GM19043 (cell line): Measurements from ENCODE around the gene ASXL1.
"Not testable (repeated sequence)": the region's sequence is repeated elsewhere in the genome, so short reads cannot be mapped to it uniquely, and the experiment has no call there.

Experiments
- ATAC-seq: cut with Tn5 transposase; IDR thresholded peaks from one replicate; pipeline ENCODE4 v1.9.1; 2021; ENCODE audit warnings: low read depth; ENCODE audit not compliant: unreplicated experiment

Gene ASXL1

GRCh38 chr20:32359633-32360332 is 1.7 kb downstream of the ASXL1 start:
- ATAC-seq, result no peak

GRCh38 chr20:32360333-32360634 is 2.2 kb downstream of the ASXL1 start:
- no peak for ATAC-seq

DNA sequence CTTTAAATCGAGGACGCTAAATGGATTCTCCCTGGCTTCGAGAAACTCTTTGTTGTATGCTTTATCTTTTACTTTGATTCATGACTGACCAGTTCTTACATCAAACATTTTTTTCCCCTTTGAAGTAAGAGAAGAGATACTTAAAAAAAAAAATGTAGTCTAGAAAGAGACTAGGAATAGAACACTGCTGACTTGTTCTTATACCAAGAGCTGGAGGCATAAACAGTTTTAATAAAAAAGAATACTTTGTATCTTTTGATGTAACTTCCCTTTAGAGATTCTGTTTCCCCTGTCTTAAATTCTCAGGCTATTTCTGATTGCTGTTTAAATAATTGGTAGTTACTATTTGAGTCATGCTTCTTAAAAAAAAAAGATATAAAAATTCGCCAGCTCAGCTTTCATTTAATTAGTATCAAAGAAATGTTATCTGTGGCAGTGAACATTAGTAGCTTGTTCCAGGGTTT is 4.8 kb downstream of the ASXL1 start:
- no peak for ATAC-seq

- no peak for ATAC-seq
These were observed 5.4 kb downstream of the ASXL1 start for GRCh38 chr20:32363492-32363891.

- ATAC-seq, result no peak
These were observed 6.5 kb downstream of the ASXL1 start for GRCh38 chr20:32364554-32365208.

DNA sequence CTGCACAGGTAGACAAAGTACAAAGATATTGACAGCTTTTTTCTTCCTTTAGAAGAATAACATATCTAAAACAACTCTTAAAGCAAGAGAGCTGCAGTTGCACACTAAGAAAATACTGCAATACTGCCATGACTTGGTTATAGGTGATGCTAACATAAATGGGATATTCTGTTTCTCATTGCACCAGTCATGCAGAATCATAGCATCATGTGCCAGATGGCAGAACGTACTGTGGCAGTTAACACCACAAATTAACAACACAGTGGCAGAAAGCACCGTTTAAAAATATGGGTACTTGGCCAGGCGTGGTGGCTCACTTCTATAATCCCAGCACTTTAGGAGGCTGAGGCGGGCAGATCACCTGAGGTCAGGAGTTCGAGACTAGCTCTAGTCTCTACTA is 7.4 kb downstream of the ASXL1 start:
- ATAC-seq, result no peak

GRCh38 chr20:32366380-32366779 is 8.2 kb downstream of the ASXL1 start:
- no peak for ATAC-seq

GRCh38 chr20:32368323-32368722 is 10.2 kb downstream of the ASXL1 start:
- ATAC-seq, result no peak

DNA sequence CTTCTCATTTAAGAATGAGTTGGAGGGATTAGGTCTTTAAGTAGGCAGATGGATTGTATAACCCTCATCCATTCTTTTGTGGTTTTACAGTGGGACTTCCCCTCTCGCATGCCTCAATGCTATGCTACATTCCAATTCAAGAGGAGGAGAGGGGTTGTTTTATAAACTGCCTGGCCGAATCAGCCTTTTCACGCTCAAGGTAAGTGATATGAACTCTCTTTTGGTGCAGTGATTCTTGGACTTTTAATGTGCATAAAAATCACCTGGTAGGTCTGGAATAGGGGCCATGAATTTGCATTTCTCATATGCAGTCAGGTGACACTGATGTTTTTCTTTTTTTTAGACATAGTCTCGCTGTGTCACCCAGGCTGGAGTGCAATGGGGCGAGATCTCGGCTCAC is 10.8 kb downstream of the ASXL1 start:
- ATAC-seq, result no peak

DNA sequence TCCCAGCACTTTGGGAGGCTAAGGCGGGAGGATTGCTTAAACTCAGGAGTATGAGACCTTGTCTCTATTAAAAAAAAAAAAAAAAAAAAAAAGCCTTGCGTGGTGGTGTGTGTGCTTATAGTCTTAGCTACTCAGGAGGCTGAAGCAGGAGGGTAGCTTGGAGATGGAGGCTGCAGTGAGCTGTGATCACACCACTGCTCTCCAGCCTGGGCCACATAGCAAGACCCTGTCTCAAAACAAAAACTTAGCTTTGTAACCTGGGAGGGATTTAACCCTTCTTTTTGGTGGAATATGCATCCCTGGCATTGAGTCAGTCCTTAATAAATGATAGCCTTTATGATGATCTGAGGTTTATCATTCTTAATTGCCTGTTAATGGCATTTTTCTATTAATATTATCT is 12.8 kb downstream of the ASXL1 start:
- no peak for ATAC-seq

DNA sequence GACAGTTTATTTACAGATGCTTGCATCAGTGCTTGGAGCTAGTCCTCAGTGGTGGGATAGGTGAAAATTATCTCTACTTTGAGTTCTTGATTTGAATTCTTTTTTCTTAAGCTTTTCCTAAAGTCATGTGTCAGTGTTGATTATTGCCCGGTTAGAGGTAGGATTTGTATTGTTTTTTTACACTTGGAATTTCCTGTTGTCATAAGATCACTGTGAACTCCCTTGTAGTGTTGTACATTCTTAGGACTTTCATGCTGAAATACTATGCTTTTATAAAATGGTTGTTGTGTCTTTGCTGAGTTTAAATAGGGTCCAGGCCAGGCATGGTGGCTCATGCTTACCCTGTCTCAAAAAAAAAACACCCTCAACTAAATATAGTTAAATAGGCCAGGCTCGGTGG is 20.3 kb downstream of the ASXL1 start:
- ATAC-seq, result no peak

DNA sequence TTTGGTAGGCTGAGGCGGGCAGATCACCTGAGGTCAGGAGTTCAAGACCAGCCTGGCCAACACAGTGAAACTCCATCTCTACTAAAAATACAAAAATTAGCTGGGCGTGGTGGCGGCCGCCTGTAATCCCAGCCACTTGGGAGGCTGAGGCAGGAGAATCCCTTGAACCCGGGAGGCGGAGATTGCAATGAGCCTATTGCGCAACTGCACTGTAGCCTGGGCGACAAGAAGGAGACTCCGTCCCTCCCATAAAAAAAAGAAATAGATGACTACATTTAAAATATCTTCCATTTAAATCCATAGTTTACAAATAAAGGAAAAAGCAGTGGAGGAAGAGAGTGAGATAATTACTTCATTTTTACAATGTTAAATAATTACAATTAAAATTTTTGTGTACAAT is 21.9 kb downstream of the ASXL1 start:
- not testable (repeated sequence) for ATAC-seq

- ATAC-seq, result no peak
These were observed 22.6 kb downstream of the ASXL1 start for GRCh38 chr20:32380745-32381144.

- no peak for ATAC-seq
These were observed 24.2 kb downstream of the ASXL1 start for GRCh38 chr20:32382102-32382950.

DNA sequence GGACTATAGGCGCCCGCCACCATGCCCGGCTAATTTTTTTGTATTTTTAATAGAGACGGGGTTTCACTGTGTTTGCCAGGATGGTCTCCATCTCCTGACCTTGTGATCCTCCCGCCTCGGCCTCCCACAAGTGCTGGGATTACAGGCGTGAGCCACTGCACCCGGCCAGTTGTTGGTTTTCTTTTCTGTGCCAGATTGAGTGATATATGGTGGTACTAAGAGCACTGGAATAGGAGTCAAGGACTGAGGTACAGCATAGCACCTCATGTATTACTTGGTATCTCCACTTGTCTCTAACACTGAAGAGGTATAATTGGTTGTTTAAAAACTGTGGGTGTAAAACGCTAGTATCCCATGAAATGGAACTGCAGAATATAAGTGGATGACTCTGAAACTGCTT is 25.3 kb downstream of the ASXL1 start:
- not testable (repeated sequence) for ATAC-seq

GRCh38 chr20:32385541-32385940 is 27.4 kb downstream of the ASXL1 start:
- no peak for ATAC-seq

- ATAC-seq, result no peak
These were observed 28.0 kb downstream of the ASXL1 start for GRCh38 chr20:32386091-32386490.

DNA sequence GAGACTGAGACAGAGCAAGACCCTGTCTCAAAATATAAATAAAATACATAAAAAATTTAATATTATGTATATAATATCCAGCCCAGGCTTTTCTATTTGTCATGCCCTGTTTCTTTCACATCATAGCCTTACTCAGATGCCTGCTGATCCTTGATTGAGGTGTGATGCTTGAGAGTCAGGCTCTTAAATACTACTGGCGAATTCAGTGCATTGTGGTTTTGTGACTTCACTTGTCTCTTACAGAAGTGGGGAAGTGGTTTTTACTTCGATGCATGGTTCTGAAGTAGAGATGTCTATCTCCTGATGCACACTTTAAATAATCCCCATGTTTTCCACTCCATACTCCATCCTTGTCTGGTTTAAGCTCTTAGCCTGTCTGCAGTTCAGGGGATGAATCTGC is 29.1 kb downstream of the ASXL1 start:
- no peak for ATAC-seq

GRCh38 chr20:32391003-32391402 is 32.9 kb downstream of the ASXL1 start:
- no peak for ATAC-seq

DNA sequence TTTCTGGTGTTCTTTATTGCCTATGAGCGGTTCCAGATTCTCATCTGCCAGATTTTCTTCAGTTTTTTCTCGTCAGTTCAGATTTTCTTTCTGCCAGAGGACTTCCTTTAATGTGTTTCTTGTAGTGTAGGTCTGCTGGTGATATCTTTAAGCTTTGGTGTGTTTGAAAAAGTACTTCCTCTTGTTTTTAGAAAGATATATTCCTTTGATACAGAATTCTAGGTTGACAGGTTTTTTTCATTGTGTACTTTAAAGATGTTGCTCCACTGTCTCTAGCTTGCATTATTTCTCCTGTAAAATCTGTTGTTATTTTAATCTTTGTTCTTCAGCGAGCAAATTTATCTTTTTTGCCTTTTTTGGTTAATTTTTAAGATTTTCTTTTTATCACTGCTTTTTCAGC is 36.9 kb downstream of the ASXL1 start:
- ATAC-seq, result no peak

DNA sequence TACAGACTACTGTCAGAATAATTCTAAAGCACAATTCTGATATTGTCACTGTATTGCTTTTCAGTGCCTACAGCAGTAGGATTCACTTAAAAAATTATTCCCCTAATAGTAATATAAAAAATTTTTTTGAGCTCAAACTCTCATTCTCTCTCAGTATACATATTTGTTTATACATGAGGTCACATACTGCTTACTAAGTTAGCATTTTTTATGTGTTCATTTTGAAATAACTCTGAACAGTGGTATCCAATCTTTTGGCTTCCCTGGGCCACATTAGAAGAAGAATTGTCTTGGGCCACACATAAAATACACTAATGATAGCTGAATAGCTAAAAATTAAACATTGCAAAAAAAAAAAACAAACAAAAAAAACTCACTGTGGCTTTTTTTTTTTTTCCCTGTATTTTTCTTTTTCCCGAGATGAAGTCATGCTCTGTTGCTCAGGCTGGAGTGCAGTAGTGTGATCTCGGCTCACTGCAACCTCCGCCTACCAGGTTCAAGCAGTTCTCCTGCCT is 38.6 kb downstream of the ASXL1 start:
- ATAC-seq, result no peak
